Spleen (tissue), 11 donors: ENCODE measurements around the gene ZNF484. TPM values are rescaled to one million over a fixed set of nuclear protein-coding genes. Genes with fewer than 3 reads are reported as not detected.
A peak's percentile ranks its signal among the peaks of the same experiment; 100 is the strongest.
"Not testable (repeated sequence)": the region's sequence is repeated elsewhere in the genome, so short reads cannot be mapped to it uniquely, and the experiment has no call there.

ENCODE experiments used
- DNase-seq: peaks from one replicate; pipeline ENCODE4 v3.0.0-alpha.2; 2020
- H3K27ac ChIP-seq, 8 donors: fragments of 200-600 bp; sonication (generic) in 7 of 8; 1 replicate in 4 of 8; 2 replicates in 4 of 8; pipeline versions ENCODE4 v1.5.0 to v1.8.0; 2016 to 2021; ENCODE audit warnings: inconsistent platforms in 4 of 8, mild to moderate bottlenecking in 4 of 8, moderate library complexity in 1 of 8
- H3K27me3 ChIP-seq, 7 donors: fragments of 200-600 bp; sonication (generic) in 6 of 7; replicated peaks in 1 of 7; 1 replicate in 4 of 7; 2 replicates in 3 of 7; pipeline versions ENCODE4 v1.5.0 to v1.8.0; 2016 to 2021; ENCODE audit warnings: inconsistent platforms in 3 of 7, mild to moderate bottlenecking in 1 of 7
- H3K36me3 ChIP-seq, 6 donors: fragments of 200-600 bp; sonication (generic) in 5 of 6; 1 replicate in 4 of 6; 2 replicates in 2 of 6; pipeline versions ENCODE4 v1.5.0 to v1.8.0; 2016 to 2021; ENCODE audit warnings: inconsistent platforms in 2 of 6
- H3K4me1 ChIP-seq, 6 donors: fragments of 200-600 bp; sonication (generic) in 5 of 6; 1 replicate in 3 of 6; 2 replicates in 3 of 6; pipeline versions ENCODE4 v1.5.0 to v1.8.0; 2016 to 2021; ENCODE audit warnings: inconsistent platforms in 3 of 6
- H3K4me3 ChIP-seq, 8 donors: fragments of 200-600 bp; sonication (generic) in 7 of 8; 1 replicate in 4 of 8; 2 replicates in 4 of 8; pipeline versions ENCODE4 v1.5.0 to v1.8.0; 2016 to 2021; ENCODE audit warnings: inconsistent platforms in 4 of 8, mild to moderate bottlenecking in 4 of 8, moderate library complexity in 2 of 8
- H3K9me3 ChIP-seq, 8 donors: fragments of 200-600 bp; sonication (generic) in 7 of 8; 1 replicate in 4 of 8; 2 replicates in 4 of 8; pipeline versions ENCODE4 v1.5.0 to v1.8.0; 2016 to 2021; ENCODE audit warnings: inconsistent platforms in 4 of 8
- POLR2A ChIP-seq, 3 donors: fragments of 450-650 bp; IDR thresholded peaks; one replicate each; pipeline ENCODE4 v1.5.1; 2017; ENCODE audit warnings: antibody characterized with exemption in 3 of 3, mild to moderate bottlenecking in 1 of 3
- POLR2AphosphoS5 ChIP-seq, 3 donors: sonication (generic); formaldehyde crosslinking; IDR thresholded peaks; one replicate each; pipeline ENCODE4 v1.5.1; 2017; ENCODE audit warnings: antibody characterized with exemption in 3 of 3
- WGBS, 5 donors: extraction: QIAGEN DNeasy Blood & Tissue Kit in 3 of 5; methylation state at CpG; one replicate each; pipeline versions ENCODE4 v1.1.5 to v1.1.7; 2013 to 2018; 5-methylcytosine and 5-hydroxymethylcytosine counted together
- intact Hi-C: fragments of 100-400 bp; cut with DNase I; formaldehyde crosslinking; loops from one replicate; pipeline ENCODE4 v1.15.0; 2023; ENCODE audit warnings: low total_unique reads
- polyA plus RNA-seq, 3 donors: library from polyadenylated mRNA; stranded (reverse); fragments of 200-250 nt; gene quantifications; one replicate each; pipeline ENCODE4 v1.2.1, GENCODE V29; 2013
- total RNA-seq, 7 donors: library from RNA; depleted of rRNA in 3 of 7; stranded (reverse); fragments of >200 nt in 3 of 7; fragmentation: NEBNext Ultra II Directional in 4 of 7; extraction: Animal tissue kit (Norgen Biotek cat#: 25700) in 4 of 7; gene quantifications; one replicate each; pipeline versions ENCODE4 v1.1.0 to v1.2.1, GENCODE V29; 2016 to 2021
- TF ChIP-seq, protein P1 (sequence below), 11 experiments: fragments of 200-600 bp in 7 of 11; fragments of 450-650 bp in 4 of 11; sonication (generic) in 4 of 11; IDR thresholded peaks in 8 of 11; conservative IDR thresholded peaks in 3 of 11; 1 replicate in 7 of 11; 2 replicates in 4 of 11; pipeline versions ENCODE4 v1.4.0 to v1.8.0; 2016 to 2021; ENCODE audit warnings: antibody characterized with exemption in 11 of 11, inconsistent platforms in 4 of 11, mild to moderate bottlenecking in 1 of 11
- donor health status: healthy with polysubstance abuse.
- donor health status: DM: no; HTN: no; CAD: no; lungs with moderate emphysema.
- donor health status: DM: no; HTN: no; CAD: no.
- donor health status: Bipolar disorder and iron deficiency.
- donor health status: healthy.
- donor health status: DM: no; HTN: no; CAD: no.
- donor health status: DM: yes; HTN: yes; CAD: no.

ZNF484 gene
- total and polyA plus RNA-seq, 10 donors, result 1.1 to 28.4 (median 14.5) TPM

DNA sequence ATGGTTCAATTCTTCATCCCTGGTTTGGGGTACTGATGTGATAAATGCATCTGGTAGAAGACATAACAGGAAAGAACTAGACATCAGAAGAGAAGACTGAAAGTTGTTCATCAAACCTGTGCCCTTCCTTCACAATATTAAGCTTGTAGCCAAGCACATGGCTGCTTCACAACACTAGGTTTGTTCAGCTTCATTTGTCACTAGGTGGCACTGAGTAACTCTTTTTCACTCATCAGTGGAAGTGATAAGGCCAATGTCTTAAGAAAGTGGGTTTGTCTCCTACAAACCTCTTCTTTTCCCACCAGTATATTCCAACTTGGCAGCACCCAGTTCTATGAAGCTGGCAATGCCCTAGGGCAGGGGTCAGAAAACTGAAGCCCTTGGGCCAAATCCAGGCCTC is 26.9 kb downstream of the ZNF484 start:
- H3K27ac ChIP-seq, result no peak overlapping the region
- no peak for DNase-seq
- H3K4me1 ChIP-seq, result no peaks in the 10 kb centered on the region
- intact Hi-C loops, result no loop called here
- no peak overlapping the region for H3K4me3 ChIP-seq
- H3K27me3 ChIP-seq, result no peaks in the 10 kb centered on the region
- H3K9me3 ChIP-seq, result peaks cover 22 to 67% (median 62%) of the 10 kb centered on the region in 8 donors
- TF ChIP-seq POLR2A (IDR thresholded peaks at IDR 0.05) (no peak), POLR2AphosphoS5 (IDR thresholded peaks at IDR 0.05) (no peak)
- TF ChIP-seq, protein P1, sequence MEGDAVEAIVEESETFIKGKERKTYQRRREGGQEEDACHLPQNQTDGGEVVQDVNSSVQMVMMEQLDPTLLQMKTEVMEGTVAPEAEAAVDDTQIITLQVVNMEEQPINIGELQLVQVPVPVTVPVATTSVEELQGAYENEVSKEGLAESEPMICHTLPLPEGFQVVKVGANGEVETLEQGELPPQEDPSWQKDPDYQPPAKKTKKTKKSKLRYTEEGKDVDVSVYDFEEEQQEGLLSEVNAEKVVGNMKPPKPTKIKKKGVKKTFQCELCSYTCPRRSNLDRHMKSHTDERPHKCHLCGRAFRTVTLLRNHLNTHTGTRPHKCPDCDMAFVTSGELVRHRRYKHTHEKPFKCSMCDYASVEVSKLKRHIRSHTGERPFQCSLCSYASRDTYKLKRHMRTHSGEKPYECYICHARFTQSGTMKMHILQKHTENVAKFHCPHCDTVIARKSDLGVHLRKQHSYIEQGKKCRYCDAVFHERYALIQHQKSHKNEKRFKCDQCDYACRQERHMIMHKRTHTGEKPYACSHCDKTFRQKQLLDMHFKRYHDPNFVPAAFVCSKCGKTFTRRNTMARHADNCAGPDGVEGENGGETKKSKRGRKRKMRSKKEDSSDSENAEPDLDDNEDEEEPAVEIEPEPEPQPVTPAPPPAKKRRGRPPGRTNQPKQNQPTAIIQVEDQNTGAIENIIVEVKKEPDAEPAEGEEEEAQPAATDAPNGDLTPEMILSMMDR (IDR thresholded peaks at IDR 0.05 in 8 of 11, conservative IDR thresholded peaks at IDR 0.05 in 3 of 11), result no peak
- H3K36me3 ChIP-seq, result peaks cover 24 to 100% (median 95%) of the 10 kb centered on the region in 6 donors

DNA sequence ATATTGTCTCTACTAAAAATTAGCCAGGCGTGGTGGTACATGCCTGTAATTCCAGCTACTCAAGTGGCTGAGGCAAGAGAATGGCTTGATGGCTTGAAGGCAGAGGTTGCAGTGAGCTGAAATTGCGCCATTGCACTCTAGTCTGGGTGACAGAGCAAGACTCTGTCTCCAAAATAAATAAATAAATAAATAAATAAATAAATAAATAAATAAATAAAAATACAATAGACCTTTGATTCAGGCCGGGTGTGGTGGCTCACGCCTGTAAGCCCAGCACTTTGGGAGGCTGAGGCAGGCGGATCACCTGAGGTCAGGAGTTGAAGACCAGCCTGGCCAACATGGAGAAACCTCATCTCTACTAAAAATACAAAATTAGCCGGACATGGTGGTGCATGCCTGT is 29.1 kb downstream of the ZNF484 start:
- intact Hi-C loops, H3K27ac ChIP-seq, H3K4me1 ChIP-seq, DNase-seq, H3K4me3 ChIP-seq, H3K27me3 ChIP-seq: not testable (repeated sequence)
- H3K36me3 ChIP-seq, result peaks cover 24 to 100% (median 74%) of the 10 kb centered on the region in 6 donors
- WGBS, 5 donors, result 84 to 98% (median 95%) methylated on average over 6 of the region's 6 CpGs
- H3K9me3 ChIP-seq, result peaks cover 38 to 89% (median 84%) of the 10 kb centered on the region in 8 donors

DNA sequence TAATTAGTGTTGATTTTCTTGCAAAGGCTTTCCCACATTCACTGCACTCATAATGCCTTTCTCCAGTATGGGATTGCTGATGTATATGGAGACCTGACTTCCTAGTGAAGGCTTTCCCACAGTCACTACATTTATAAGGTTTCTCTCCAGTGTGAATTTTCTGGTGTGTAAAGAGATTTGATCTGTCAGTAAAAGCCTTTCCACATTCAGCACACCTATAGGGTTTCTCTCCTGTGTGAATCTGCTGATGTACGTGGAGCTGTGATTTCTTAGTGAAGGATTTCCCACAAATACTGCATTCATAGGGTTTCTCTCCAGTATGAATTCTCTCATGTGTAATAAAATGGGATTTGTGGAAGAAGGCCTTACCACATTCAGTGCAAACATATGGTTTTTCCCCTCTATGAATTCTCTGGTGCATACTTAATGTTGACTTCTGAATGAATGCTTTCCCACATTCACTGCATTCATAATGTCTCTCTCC is 31.1 kb downstream of the ZNF484 start:
- Histone ChIP-seq H3K4me3 (no peak overlapping the region), H3K4me1 (no peaks in the 10 kb centered on the region), H3K9me3 (peaks cover 38 to 100% (median 100%) of the 10 kb centered on the region in 8 donors), H3K27me3 (no peaks in the 10 kb centered on the region), H3K36me3 (peaks cover 20 to 90% (median 53%) of the 10 kb centered on the region in 6 donors), H3K27ac (no peak overlapping the region)
- WGBS, 5 donors, result 98 to 100% (median 100%) methylated on average over 1 of the region's 1 CpG
- intact Hi-C loops, result no loop called here
- no peak for DNase-seq
- TF ChIP-seq, protein P1 (IDR thresholded peaks at IDR 0.05 in 8 of 11, conservative IDR thresholded peaks at IDR 0.05 in 3 of 11), result no peak
- TF ChIP-seq POLR2A (IDR thresholded peaks at IDR 0.05), result no peak
- no peak for TF ChIP-seq POLR2AphosphoS5 (IDR thresholded peaks at IDR 0.05)

DNA sequence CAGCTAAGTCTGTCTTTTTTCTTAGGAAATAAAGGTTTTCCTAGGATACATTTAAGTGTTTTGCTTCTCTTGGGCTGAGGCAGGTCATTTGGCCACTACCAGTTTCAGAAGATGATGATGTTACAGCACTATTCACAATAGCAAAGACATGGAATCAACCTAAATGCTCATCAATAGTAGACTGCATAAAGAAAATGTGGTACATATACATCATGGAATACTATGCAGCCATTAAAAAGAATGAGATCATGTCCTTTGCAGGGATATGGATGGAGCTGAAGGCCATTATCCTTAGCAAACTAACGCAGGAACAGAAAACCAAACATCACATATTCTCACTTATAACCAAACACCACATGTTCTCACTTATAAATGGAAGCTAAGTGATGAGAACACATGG is 39.4 kb downstream of the ZNF484 start:
- H3K4me3 ChIP-seq, H3K27ac ChIP-seq, intact Hi-C loops, DNase-seq, H3K4me1 ChIP-seq, H3K27me3 ChIP-seq: not testable (repeated sequence)
- WGBS, 5 donors, result 90 to 98% (median 94%) methylated on average over 1 of the region's 1 CpG
- Histone ChIP-seq H3K9me3 (peaks cover 0 to 100% (median 98%) of the 10 kb centered on the region in 8 donors), H3K36me3 (peaks cover 0 to 16% (median 0%) of the 10 kb centered on the region in 6 donors)

DNA sequence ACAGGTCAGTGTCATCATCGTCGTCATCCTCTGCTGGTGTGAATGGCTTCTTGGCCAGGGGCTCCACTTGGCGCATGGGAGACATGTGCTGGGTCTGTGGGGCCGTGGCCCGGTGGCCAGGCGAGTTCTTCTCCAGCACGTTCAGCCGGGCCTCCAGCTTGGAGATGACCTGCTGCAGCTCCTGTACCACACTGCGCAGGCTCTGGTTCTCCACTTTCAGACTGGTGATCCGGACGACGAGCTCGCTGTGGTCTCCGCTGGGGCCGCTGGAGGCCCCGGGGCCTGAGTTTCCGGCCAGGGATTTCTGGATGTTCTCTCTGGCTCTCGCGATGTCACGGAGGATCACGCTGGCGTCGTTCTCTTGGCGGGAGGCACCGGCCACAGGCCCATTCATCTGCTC is 40.6 kb downstream of the ZNF484 start:
- H3K4me1 ChIP-seq, result no peaks in the 10 kb centered on the region
- DNase-seq, result no peak
- H3K9me3 ChIP-seq, result peaks cover 0 to 100% (median 97%) of the 10 kb centered on the region in 8 donors
- peak in 1 of 3 donors; percentile 48 for TF ChIP-seq POLR2AphosphoS5 (IDR thresholded peaks at IDR 0.05)
- TF ChIP-seq, protein P1 (IDR thresholded peaks at IDR 0.05 in 8 of 11, conservative IDR thresholded peaks at IDR 0.05 in 3 of 11), result no peak
- intact Hi-C loops, result no loop called here
- H3K27me3 ChIP-seq, result no peaks in the 10 kb centered on the region
- WGBS, 5 donors, result 94 to 98% (median 97%) methylated on average over 21 to 25 of the region's 25 CpGs
- H3K36me3 ChIP-seq, result peaks cover 0 to 7% (median 0%) of the 10 kb centered on the region in 6 donors
- no peak overlapping the region for H3K4me3 ChIP-seq
- no peak overlapping the region for H3K27ac ChIP-seq
